ENCODE results near the gene SUCO.

SUCO gene

GRCh38 chr1:172517545-172517944 lies 15.4 kb upstream of the SUCO start:
- no peak for DNase-seq

- no peak for DNase-seq
Observed at GRCh38 chr1:172529304-172529703, 3.6 kb upstream of the SUCO start.

- DNase-seq, result no peak
Observed at GRCh38 chr1:172530000-172530399, 3.0 kb upstream of the SUCO start.

GRCh38 chr1:172531412-172532182 lies 1.4 kb upstream of the SUCO start:
- DNase-seq, result no peak

GRCh38 chr1:172532183-172532699 lies 709 bp upstream of the SUCO start:
- peak; percentile 98 for DNase-seq

GRCh38 chr1:172533513-172534151 lies 682 bp downstream of the SUCO start:
- DNase-seq, result peak; percentile 21

- DNase-seq, result no peak
Observed at GRCh38 chr1:172536256-172536655, 3.3 kb downstream of the SUCO start.

- peak; percentile 12 for DNase-seq
Observed at GRCh38 chr1:172537366-172537765, 4.4 kb downstream of the SUCO start.

GRCh38 chr1:172537827-172538391 lies 5.0 kb downstream of the SUCO start:
- DNase-seq, result peak; percentile 31

GRCh38 chr1:172540635-172541034 lies 7.7 kb downstream of the SUCO start:
- DNase-seq, result no peak

GRCh38 chr1:172544481-172545104 lies 11.6 kb downstream of the SUCO start:
- no peak for DNase-seq

GRCh38 chr1:172545396-172546004 lies 12.6 kb downstream of the SUCO start:
- DNase-seq, result no peak

GRCh38 chr1:172547071-172547470 lies 14.1 kb downstream of the SUCO start:
- no peak for DNase-seq

- no peak for DNase-seq
Observed at GRCh38 chr1:172549621-172550280, 16.8 kb downstream of the SUCO start.

- no peak for DNase-seq
Observed at GRCh38 chr1:172551279-172551678, 18.3 kb downstream of the SUCO start.

GRCh38 chr1:172554915-172555314 lies 22.0 kb downstream of the SUCO start:
- no peak for DNase-seq

GRCh38 chr1:172556461-172556860 lies 23.5 kb downstream of the SUCO start:
- DNase-seq, result no peak

GRCh38 chr1:172557270-172557669 lies 24.3 kb downstream of the SUCO start:
- no peak for DNase-seq

- DNase-seq, result no peak
Observed at GRCh38 chr1:172559572-172560210, 26.7 kb downstream of the SUCO start.

GRCh38 chr1:172561252-172561651 lies 28.3 kb downstream of the SUCO start:
- DNase-seq, result peak; percentile 70

- no peak for DNase-seq
Observed at GRCh38 chr1:172566196-172566997, 33.4 kb downstream of the SUCO start.
